GM21390 (cell line): Measurements from ENCODE around the gene SRL.
"Not testable (repeated sequence)": the region's sequence is repeated elsewhere in the genome, so short reads cannot be mapped to it uniquely, and the experiment has no call there.

Experiments used
- ATAC-seq: cut with Tn5 transposase; IDR thresholded peaks from one replicate; pipeline ENCODE4 v1.9.1; 2021; ENCODE audit not compliant: unreplicated experiment

The SRL gene

DNA sequence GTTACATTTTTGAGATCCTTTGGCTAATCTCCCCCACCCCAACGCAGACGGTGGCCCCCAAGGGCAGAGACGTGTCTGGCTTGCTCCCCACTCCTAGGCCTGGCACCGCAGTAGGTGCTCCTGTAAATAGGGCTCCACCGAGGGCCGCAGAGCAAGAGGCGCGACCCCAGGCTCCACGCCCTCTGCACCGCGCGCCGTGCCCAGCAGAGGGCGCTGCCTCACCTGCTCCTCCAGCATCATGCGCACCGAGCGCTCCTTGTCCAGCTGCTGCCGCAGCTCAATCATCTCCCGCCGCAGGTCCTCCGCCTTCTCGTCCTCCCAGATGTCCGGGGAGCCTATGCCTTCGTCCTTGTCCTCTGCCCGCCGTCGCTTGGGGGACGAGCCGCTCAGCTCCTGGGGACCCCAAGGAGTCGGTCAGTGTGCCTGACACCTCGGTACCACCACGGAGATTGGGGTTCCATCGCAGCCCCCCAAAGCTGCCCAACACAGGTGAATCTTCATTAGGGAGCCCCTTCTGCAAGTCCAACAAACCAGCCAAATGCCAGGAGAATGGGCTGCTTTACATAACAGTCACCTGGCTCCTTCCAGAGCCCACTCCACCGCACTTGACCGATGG lies 19.8 kb upstream of the SRL start:
- no peak for ATAC-seq

DNA sequence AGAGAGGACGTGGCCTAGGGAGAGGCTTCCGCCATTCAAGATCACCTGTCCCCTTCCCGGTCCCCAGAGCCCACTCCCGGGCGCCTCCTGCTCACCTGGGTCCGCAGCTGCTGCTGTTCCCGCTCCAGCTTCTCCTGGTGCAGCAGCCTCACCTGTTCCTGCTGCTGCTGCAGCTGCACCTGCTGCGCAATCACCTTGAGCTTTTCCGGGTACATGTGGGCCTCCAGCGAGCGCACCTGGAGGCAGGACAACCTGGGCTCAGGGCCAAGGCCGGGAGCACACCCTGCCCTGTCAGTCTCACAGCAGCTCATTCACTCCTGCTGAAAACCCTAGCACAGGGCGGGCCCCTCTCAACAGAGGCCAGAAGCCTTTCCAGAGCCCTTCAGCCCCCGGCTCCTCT lies 18.5 kb upstream of the SRL start:
- ATAC-seq, result no peak

DNA sequence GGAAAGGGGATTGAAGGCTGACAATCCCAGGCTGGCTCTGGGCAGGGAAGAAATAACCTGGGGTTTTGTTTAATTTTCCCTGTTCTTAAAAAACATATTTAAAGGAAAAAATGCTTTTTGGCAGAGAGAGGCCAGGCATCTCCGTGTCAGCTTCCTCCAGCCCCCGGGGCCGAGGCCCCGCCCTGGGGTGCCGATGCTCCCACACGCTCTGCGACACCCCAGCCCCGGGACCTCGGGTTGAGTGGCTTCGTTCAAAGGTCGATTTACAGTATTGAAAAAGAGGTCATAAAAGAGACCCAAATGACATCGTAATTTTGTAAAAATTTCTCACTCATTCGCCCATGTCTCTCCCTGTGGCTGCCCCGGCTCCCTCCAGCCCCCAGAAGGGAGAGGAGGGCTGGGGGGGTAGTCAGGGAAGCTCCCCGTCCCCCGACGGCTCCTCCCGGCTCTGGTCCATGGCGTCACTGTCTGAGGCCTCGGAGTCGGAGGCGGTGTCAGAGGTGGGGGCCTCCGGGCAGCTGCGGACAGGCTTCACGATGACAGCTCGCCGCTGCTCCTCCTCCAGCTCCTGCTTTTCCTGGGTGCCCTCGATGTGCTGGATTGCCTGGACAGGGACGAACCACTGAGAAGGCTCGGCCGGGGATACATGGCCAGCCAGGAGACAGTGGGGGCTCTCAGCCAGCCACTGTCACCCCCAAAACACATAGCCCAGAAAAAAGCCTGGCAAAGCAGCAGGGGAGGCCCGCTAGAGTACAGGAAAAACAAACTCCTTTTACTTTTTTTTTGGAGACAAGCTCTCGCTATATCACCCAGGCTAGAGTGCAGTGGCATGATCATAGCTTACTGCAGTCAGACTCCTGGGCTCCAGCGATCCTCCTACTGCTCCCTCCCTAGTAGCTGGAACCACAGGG lies 16.0 kb upstream of the SRL start:
- ATAC-seq, result no peak

DNA sequence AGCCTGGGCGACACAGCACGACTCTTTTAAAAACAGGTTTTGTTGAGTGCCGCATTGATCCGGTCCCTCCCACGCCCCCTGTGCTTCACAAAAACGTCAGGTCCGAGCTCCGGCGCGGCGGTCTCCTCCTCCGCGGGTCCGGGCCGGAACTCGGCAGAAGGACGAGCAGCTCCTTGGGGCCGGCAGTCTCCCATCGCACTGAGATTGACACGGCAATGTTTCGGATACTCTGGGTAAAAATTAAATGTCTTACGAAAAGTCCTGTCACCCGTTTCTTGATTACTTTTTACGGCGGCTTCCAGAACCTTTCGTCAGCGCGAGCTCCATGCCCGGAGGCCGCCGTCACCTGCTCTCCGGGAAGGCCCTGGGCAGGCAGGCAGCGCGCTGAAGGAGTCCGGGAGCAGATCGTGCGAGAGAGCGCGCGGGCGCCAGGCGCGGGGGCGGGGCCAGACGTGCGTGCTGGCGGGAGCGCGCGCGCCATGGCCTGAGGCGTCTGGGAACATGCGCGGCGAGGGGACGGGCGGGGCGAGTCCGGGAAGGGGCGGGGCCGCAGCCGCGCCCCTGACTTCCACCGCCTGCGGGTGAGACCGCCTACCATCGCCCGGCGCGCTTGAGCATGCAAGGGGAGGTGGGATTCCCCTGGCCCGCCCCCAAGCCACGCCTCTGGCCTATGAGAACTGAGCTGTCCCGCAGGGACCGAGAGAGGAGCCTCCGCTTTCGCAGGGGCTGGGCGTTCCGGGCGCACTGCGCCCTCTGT lies 11.7 kb upstream of the SRL start:
- ATAC-seq, result peak; percentile 92

DNA sequence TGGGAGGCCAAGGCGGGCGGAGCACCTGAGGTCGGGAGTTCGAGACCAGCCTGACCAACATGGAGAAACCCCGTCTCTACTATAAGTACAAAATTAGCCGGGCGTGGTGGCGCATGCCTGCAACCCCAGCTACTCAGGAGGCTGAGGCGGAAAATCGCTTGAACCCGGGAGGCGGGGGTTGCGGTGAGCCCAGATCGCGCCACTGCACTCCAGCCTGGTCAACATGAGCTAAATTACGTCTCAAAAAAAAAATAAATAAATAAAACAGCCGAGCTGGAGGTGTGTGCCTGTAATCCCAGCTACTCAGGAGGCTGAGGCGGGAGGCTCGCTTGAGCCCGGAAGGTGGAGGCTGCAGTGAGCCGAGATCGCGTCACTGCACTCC lies 11.1 kb upstream of the SRL start:
- not testable (repeated sequence) for ATAC-seq

DNA sequence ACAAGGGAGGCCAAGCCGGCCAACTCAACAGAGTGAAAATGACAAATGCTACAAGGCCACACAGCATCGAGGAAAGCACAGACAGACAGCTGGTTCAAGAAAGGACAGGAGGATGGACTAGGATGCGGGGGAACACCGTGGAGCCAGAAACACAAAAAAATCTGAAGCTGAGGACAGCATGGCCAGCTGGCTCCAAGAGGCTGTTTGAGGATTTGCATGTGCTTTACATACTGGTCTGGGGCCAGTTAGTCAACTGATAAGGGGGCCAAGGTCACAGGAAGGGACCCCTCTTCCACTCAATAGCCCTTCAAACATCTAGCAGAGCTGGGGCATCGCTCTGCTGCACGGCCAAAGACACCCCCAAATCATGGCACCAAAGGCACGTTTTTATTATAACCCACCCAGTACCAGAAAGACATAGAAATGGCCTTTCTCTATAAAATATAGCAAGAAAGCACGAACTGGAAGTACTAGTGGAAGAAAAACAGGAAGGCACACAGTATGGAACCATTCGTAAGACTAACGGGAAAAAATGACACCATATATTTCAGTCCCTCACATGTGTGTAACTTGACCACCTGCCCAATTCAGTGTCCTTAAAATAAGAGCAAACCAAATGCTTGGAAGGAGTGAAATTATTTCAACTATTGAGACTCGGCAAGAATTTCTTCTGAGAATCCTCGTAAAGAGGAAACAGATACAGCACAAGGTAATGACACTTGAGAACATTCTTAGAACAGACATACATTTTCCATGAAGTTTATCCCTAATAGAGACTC lies 7.8 kb upstream of the SRL start:
- ATAC-seq, result no peak

DNA sequence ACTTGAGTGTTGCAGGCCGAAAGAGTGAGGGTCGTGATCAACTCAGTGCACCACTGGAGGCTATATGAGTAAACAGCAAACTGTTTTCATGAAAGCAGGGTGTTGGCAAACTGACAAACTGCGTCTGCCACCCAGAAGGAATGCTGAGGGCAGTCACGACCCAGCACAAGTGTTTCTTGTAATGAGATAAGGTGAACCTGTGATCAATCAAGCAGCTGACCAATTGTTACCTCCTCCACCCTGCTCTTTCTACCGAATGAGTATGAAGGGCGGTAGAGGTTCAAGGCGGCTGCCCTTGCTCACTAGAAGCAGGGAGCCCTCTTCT lies 5.5 kb upstream of the SRL start:
- ATAC-seq, result no peak

DNA sequence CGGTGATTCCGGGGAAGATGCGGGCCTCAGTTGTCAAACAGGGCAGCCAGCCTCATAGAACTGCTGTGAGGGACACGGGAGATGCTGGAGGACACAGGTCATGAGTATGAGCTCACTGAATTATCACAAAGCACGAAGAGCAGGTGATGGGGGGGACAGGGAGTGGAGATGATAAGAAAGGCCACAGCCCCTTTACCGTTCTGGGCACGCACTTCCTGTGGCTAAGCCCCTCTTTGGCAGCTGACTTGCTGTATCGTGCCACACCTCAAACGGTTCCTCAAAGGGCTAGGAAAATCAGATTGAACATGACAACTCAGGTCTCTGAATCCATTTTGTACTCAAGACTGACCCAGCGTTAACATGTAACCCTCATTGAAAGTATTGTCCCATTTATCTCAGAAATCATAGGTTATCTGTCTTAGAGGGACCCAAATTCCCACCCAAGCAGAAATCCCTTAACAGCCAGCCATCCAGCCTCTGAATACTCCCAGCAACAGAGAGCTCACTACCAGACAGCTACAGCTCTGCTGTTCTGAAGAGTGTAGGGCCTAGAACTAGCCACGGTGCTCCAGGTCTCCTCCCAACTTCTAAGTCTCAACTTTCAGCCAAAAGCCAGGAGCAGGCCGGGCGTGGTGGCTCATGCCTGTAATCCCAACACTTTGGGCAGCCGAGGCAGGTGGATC lies 5.0 kb upstream of the SRL start:
- ATAC-seq, result no peak

DNA sequence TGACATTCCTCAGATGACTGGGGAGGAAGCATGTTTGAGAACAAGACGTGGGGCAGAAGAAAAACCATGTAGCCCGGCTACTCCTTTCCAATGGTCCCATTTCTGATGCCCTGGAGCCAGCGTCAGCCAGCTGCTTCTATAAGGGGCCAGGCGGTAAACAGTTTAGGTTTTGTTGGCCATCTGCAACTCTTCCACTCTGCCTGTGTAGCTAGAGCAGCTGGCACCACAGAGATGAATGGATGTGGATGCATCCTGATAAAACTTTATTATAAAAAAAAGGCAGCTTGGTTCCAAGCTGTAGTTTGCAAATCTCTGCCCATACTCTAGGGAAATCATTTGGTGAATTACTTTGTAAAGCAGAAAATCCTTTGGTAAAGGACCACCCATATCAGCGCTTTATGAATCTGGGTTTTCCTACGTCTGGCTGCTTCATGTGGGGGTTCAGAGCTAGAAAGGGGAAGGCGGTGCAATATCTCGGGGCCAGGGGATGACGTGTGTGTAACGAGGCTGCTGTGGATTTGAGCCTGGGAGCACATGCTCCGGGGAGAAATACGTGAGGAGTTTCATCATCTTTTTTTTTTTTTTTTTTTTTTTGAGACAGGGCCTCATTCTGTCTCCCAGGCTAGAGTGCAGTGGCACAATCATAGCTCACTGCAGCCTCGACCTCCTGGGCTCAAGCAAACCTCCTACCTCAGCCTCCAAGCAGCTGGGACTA lies 3.4 kb upstream of the SRL start:
- ATAC-seq, result no peak

DNA sequence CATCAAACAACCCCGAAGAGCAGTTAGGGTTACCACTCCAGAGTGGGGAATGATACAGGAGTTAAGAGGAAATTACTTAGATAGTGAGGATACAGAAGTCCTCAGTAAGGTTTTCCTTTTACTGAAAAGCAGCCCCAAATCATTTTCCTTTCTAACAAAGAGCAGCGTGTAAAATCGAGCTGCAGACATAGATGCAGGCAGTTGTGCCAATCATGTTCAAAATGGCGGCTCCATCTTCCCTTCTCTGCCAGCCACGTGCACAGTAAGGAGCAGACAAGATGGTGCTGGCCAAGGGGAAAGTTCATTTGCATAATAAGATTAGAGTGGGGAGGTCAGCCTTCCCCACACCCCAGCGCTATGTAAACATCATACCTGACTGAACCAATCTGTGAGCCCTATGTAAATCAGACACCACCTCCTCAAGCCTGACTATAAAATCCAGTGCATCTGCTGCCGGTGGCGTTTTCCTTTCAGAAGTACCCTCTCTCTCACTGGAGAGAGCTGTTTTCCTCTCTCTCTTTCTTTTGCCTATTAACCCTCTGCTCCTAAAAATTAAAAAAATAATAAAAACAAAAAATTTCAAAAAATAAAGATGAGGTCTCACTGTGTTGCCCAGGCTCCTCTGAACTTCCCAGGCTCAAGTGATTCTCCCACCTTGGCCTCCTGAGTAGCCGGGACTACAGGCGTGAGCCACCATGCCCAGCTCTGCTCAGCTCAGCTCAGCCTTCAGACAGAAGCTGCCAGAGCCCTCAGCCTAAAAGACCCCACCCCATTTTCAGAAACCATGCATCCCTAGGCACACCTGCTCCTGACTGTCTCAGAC lies 2.6 kb upstream of the SRL start:
- ATAC-seq, result no peak

DNA sequence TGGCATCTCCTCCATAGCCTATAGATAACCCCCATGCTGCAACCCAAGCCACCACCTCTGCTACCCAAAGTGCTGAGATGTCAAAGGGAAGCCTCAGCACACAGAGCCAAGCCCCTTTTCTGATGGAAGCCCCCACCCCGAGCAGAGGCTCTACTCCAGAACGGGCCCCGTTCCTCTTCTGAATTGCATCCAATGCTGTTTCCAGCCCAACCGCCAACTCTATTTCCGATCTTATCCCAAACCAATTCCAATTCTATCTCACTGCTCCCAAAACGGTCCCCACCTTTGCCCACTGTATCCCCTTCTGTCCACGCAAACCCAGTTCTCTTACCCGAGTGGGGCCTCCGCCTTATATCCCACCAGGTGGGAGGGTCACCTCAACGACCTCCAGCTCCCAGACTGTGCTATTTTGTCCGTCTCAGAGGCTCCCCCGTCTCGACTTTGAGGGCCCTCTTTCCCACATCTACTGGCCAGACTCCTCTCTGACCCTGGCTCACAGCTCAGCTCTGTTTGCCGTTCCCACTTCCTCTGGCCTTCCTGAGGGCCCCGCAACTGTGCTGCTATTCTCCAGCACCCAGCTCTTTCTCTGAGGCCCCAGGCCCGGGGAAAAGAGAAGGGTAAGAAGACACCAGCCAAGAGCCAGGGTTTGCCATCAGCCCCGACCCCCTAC lies 487 bp downstream of the SRL start:
- no peak for ATAC-seq

DNA sequence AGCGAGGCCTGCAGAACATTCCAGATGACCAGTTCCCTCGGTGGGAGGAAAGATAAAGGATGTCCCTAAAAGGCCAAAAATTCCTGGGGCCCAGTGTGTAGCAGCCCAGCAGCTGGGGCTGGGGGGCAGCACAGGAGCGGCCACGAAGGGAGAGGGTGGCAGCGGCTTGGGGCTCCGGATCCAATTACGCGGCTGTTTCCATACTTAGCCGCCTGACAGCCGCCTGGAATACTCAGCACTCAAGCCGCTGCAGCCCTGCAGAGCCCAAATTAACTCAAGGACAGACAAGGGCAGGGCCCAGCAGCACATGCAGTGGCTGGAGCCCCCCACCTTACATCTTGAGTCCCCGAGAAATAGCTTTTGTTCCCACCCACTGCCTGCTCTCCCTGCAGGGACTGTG lies 1.3 kb downstream of the SRL start:
- no peak for ATAC-seq

DNA sequence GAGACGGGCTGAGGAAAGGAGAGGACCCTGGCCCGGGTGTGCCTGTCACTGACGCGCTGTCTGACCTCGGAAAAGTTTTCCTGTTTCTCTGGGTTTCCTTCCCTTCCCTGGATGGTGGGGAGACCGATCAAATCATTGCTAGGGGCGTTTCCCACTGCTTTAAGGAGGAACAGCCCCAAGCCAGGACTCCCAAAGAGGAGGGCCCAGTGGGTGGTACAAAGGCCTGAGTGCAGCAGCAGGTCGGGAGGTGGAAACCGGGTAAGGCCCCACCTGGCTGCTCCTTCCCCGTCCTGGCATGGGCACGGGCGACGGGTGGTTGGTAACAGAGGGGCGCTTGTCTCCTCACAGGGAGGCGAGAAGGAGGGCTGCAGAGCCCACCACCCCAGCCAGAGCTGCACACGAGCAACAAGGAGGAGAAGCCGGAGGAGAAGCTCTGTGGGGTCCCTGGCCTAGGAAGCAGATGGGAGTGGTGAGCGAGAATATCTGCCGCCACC lies 2.2 kb downstream of the SRL start:
- no peak for ATAC-seq

DNA sequence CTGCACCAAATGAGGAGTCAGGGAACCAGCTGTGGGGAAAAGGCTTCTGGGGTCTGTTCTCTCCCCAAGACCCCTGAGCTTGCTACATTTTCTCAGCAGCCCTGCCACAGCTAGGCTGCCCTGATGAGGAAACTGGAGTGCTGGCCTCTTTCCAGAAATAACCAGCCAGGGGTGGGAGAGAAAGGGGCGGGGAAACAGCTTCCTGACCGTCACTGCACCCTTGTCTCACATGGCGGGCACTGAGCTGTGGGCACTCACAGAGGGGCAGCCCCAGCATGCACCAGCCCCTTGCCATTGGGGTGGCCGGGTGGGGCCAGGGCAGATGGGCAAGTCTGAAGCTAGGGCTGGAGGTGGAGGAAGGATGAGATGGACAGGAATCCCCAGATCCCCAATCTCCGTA lies 2.9 kb downstream of the SRL start:
- no peak for ATAC-seq

DNA sequence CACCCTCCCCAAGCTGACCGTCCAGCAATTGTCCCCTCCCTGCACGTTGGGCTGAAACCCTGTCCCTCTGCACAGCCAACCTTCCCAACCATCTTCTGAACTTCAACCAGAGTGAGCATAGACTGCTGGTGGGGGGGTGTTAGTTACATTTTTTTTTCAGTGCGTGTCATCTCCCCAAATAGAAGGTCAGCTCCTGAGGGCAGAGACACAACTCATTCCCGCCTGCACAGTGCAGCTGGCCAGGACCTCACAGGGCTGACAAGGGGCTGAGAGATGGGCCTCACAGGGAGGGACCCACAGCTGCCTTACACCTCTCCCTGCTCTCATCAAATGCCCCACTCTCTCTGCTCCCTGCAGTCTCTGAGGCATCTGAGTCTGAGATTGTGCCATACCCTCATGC lies 8.4 kb downstream of the SRL start:
- ATAC-seq, result no peak

DNA sequence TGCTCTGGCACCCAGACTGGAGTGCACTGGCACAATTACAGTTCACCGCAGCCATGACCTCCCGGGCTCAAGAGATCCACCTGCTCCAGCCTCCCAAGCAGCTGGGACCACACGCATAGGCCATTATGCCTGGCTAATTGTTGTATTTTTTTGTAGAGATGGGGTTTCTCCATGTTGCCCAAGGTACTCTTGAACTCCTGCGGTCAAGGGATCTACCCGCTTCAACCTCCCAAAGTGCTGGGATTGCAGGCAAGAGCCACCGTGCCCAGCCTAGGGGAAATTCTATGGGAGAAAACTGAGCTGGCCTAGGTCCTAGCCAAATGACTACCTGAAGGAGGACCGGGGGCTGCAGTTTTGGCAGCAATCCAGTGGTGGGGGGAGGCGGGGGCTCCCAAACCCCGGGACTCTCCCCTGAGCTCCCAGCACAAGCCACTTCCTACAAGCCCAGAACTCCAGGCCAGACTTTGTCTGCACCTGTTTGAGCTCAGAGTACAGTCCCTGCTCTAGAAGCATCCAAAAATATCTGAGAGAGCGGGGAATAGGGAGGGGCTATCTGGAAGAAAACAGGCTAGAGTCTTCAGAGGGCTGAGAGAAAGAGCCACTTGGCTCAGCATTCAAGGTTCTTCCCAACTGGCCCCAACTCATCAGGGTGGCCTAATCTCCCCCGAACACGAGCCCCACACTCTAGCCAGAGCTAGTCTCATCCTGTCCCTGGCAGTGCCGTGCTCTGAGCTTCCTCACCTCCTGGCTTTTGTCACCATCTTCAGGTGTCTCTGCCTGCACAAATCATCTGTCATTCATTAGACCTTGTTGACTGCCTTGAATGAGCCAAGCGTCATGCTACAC lies 9.1 kb downstream of the SRL start:
- no peak for ATAC-seq

DNA sequence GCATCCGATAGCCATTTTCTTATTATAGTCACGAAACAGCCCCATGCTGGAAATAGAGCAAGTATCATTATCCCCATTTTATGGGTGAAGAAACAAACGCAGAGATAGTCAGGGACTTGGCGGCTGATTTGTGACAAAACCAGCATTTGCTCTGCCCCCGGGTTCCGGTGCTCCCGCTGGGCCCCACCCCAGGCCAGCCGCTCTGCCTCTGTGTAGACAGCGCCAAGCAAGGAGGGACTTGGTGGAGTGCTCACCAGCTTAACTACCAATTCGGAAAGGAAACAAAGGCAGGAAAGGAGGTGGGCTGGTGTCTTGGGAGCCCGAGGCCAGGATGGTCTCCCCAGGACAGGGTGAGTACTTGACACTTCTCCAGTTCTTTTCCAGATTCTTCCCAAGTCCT lies 10.0 kb downstream of the SRL start:
- ATAC-seq, result no peak

DNA sequence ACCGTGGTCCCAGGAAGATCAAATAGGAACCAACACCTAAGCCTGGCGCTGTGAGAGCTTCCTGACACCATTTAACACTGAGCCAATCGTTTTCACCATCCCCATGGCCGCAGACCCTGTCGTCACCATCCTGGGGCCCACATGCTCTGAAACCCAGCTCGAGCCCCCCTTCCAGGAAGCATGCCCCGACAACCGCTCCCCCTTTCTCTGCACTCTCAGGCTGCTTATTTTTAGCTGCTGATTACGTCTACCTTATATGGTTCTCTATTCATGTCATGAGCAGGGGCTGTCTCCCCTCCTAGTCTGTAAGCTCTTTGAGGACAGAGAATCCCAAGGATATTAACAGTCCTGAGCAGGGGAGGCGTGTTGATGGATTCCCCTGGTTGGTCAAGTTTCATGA lies 10.5 kb downstream of the SRL start:
- ATAC-seq, result no peak
